SW 1271 (cell line): ENCODE data around the gene C1orf159.
"Not testable (repeated sequence)": the region's sequence is repeated elsewhere in the genome, so short reads cannot be mapped to it uniquely, and the experiment has no call there.

Source experiments
- DNase-seq, 2 experiments: peaks; one replicate each; lab custom pipeline; 2025; lab: John Stamatoyannopoulos, UW

Gene C1orf159

DNA sequence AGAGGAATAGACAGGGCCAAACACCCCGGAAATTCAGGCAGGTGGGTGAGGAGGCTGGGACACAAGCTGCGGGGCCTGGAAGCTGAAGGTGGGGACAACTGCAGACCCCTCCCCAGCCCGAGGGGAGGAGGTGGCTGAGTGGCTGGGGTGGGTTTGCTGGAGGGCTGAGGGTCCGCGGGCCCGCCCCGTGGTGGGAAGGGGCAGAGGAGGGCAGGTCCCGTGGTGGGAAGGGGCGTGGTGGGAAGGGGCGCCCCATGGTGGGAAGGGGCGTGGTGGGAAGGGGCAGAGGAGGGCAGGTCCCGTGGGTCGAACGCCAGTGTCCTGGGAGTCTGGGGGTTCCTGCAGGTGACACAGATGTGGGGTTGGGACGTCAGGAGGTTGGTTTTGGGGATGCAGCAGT lies 33.5 kb upstream of the C1orf159 start:
- no peak for DNase-seq

- DNase-seq = no peak
These were observed 32.7 kb upstream of the C1orf159 start for GRCh38 chr1:1148569-1148968.

GRCh38 chr1:1148061-1148460 lies 32.2 kb upstream of the C1orf159 start:
- no peak for DNase-seq

DNA sequence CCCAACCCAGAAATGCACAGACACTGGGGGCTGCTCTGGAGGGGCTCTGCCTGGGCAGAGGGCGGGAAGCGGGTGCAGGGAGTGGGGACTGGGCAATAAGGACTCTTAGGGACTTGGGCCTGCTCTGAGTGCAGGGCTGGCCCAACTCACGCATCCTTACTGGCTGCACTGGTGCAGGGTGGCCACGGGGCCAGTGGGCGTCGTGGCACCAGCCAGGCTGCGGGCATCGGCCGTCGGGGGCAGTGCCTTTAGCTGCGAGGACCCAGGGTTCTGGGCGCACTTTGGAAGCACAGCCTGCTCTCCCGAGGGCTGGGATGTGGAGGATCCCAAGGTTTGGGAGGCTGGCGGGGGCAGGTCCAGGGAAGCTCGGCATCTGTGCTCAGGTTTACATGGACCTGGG lies 30.7 kb upstream of the C1orf159 start:
- no peak for DNase-seq

DNA sequence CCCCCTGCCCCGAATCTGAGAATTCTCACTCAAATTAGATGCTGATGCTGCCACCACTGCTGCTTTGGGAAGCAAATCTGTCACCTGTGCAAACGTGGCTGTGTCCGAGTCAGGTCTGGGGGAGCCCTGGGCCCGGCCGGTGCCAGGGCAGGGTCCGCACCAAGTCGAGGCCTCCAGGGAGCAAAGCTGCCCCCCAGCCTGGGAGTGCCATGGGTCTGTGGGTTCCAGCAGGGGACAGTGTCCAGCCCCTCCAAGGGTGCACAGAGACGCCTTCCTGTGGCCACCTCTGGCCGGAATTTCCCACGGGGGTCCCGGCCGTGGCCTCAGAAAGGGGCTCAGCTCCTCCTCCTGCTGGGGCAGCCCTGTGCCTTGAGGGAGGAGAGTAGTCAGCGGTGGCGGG lies 30.1 kb upstream of the C1orf159 start:
- DNase-seq = no peak

DNA sequence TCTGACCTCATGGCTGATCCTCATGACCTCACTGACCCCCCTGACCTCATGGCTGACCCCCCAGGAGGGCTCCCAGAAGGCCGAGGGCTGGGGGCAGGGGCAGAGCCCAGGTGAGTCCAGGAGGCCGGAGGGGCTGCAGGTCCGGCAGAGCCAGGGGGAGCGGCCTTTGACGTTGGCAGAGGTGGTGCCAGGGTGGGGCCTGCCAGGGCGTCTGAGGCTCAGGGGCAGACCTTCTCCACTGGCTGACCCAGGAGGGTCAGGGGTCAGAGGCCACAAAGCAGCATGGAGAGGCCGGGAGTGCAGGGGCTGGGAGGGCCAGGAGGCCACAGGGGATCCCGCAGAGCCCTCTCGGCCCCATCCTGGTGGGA lies 29.6 kb upstream of the C1orf159 start:
- no peak for DNase-seq

DNA sequence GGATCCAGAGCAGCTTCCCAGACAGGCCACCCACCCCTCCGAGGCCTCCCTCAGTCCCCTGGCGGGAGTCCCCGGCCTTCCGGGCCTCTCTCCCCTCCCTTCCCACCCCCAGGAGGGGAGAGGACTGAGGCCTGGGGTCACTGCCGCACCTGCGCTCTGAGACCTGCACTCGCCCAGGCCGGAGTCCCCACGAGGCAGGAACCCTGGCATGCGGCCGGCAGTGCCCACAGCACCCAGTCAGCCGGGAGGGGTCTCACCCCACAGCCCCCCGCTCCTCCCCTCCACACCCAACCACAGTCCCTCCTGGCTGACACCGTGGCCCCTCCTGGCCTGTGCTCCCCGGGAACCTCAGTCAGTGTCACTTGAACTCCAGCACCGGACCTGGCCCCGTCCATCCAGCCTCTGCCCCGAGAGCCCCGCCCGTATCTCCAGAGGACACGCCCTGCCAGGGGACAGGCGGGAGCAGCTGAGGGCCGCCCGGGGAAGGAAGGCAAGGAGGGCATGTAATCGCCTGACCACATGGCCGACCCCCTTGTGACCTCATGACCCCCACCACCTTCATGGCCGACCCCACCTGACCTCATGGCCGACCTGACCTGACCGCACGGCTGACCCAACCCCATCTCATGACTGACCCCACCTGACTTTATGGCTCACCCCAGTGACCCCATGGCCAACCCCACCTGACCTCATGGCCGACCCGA lies 29.1 kb upstream of the C1orf159 start:
- DNase-seq = no peak

DNA sequence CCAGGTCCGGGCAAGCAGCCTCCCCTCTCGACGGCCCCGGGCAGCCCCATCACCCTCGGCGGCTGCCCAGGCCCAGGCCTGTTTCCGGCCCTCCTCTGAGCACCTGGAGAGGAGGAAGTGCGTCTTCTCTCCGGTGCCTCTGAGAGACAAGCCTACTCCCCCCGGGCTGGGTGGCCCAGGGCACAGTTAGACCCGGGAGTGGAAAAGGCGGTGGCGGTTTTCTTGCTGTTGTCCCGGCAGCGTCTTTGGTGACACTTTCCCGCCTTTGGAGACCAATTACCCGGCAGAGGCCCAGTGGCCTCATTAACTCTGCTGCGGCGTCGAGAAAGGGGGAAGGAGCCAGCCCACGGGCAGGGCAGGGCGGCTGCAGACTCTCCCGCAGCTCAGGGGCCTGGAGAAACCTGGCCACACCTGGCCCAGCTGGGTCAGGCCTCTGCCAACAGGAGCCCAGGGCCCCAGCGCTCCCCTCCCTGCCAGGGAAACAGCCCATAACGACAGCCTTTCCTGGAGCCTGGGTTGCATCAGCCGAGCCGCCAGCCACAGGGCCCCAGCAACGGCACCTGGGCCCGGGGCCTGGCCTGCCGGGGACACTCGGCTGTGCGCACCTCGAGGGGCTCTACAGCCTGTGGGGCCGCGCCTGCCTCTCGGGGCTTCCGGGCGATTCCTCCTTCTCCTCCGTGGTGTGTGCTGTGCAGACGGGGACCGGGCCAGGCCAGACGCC lies 28.4 kb upstream of the C1orf159 start:
- no peak for DNase-seq

GRCh38 chr1:1143636-1144035 lies 27.7 kb upstream of the C1orf159 start:
- DNase-seq = no peak

DNA sequence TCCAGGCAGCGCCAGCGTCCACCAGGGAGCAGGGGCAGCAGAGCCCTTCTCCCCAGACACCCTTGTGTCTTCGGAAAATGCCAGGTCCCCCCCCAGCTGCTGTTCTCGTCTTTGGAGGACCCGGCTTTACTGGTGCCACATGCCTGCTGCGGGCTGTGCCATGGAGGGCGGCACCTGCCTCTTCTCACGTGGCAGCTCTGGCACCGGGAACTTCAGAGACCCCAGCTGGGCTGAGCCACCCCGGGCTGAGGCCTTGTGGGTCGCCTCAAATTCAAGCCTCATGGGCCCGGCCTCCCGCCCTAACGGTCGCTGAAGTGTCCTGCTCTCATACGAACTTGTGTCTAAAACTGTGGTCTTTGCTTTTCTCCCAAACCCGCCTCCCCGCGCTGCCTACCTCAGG lies 27.0 kb upstream of the C1orf159 start:
- DNase-seq = no peak

DNA sequence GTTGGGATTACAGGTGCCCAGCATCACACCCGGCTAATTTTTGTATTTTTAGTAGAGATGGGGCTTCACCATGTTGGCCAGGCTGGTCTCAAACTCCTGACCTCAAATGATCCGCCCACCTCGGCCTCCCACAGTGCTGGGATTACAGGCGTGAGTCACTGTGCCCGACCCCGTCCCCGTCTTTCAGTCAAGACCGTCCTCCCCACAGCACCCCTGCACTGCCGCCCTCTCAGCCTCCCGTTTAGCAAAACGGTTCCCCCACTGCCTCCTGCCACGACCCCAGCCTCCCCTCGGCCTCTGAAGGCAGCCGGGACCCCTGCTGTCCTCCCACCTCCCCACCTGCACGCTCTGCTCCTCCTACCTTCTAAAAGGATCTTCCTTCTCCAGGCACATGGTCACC lies 26.5 kb upstream of the C1orf159 start:
- DNase-seq = not testable (repeated sequence)

- DNase-seq = no peak
These were observed 26.0 kb upstream of the C1orf159 start for GRCh38 chr1:1141911-1142250.

GRCh38 chr1:1141244-1141910 lies 25.5 kb upstream of the C1orf159 start:
- DNase-seq = no peak

GRCh38 chr1:1140673-1141072 lies 24.8 kb upstream of the C1orf159 start:
- DNase-seq = no peak

GRCh38 chr1:1137256-1138045 lies 21.6 kb upstream of the C1orf159 start:
- no peak for DNase-seq

DNA sequence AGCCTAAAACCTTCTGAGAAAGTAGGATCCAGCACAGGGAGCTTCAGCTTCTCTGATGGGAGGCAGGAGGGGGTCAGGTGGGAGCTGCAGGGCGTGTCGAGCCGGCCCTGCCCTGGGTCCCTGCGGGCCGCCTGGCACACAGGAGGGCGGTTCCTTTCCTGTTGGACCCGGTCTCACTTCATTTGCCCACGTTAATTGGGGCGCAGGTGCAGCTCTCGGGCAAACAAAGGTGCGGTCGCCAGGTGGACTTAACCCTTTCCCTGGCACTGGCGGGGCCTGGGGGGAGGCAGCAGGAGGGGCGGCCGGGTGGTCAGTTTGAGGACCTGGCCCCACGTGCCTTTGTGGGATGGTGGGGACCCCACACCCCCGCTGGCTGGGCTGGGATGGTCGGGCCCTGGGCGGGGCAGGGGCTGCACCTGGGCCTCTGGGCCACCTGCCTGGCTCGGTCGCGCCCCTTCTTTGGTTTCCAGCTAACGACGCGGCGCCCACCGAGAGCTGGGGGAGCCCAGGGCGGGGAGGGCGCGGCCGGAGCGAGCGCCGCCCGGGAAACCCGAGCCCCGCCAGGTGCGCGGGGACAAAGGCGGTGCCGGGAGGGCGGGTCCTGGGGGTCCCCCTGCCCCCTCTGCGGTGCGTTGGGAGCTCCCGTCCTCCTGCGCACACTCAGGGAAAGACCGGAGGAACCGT lies 20.8 kb upstream of the C1orf159 start:
- DNase-seq = no peak

GRCh38 chr1:1135339-1136136 lies 19.6 kb upstream of the C1orf159 start:
- DNase-seq = no peak

DNA sequence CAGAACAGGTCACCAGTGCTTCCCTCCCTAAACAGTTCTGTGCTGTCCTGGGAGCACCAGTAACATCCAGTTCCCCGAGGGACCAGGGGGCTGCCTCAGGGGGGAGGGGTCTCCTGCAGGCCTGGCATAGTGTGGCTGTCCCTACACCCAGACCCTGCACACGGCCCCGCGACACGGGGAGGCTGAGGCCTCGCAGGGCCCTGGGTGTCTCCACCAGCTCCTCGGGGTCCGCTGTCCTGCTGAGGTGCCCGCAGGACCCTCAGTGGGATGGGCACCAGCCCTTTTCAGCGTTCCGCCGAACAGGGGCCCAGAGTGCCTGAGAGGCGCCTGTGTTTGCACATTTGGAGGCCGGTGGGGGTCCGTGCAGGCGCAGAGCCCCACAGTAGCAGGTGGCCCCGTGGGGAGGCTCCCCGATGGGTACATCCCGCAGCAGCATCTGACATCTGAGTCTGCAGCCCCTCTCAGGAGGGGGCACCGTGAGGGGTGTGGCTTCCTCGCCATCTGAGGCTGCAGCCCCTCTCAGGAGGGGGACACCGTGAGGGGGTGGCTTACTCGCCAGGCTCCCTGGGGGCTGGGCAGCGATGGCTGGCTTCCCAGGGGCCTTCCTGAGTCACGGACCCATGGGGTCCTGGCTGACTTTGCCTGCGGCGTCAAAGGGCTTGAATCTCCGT lies 18.5 kb upstream of the C1orf159 start:
- no peak for DNase-seq

- DNase-seq = no peak
These were observed 17.3 kb upstream of the C1orf159 start for GRCh38 chr1:1132956-1133750.
